AG10803 (cell line): ENCODE results near the gene UGP2.
A peak's percentile ranks its signal among the peaks of the same experiment; 100 is the strongest.

ENCODE experiments used
- DNase-seq: peaks from one replicate; pipeline ENCODE4 v3.0.0; 2010; ENCODE audit warnings: low read depth
- H3K4me3 ChIP-seq: 2 replicates; pipeline ENCODE4 v1.5.1; 2011; ENCODE audit warnings: mild to moderate bottlenecking, low read length, control low read depth
- TF ChIP-seq, protein P1 (sequence below): conservative IDR thresholded peaks from 2 replicates; pipeline ENCODE4 v1.5.1; 2011; ENCODE audit warnings: mild to moderate bottlenecking, low read length, control low read depth, inconsistent platforms

UGP2 gene

DNA sequence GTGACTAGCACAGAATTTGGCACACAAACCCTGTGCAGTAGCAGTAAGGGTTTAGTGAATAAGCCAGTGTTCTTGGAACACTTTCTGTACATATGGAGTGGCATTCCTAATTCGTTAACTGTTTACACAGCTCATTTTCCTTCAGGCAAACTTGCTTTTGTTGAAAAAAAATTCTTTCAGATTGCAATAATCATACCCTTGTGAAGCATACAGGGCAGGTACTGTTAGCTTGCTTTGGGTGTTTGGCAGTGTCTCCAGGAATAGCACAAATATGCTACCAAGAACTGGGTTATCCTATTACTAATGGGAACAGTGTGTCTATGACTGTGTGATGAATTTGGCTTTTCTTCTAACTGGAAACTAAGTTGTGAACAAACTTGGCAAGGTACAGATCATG is 33.4 kb downstream of the UGP2 start:
- DNase-seq = peak; percentile 76

DNA sequence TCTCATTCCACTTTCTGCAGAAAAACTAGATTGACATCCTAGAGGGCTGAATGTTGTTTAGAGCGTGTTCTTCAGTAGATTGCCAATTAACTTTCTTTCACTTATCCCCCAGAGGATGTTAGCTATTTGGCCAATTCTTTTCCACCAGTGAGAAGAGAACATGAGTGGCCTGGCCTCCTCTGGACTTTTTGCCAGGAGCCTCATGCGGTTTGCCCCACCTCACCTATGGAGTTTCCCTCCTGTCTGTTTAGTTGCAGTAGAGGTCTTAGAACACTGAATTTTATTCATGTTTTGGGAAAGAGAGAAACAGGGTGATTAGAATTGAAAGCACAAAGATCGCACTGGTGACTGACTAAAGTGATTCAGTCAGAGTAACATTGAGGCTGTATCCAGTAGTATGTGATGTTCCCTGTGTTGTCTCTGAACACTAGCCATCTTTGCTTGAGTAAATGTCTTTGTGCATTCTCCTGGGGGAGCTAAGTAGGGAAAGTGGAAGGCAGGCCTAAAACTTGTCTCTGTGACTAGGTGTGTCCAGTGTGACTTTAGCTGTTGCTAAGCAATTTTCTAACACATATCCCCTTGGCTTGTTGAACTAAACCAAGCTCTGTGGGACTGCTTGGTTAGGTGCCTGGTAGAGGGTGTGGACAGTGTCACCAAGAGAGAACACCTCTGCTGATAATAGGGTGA is 34.0 kb downstream of the UGP2 start:
- TF ChIP-seq, protein P1, sequence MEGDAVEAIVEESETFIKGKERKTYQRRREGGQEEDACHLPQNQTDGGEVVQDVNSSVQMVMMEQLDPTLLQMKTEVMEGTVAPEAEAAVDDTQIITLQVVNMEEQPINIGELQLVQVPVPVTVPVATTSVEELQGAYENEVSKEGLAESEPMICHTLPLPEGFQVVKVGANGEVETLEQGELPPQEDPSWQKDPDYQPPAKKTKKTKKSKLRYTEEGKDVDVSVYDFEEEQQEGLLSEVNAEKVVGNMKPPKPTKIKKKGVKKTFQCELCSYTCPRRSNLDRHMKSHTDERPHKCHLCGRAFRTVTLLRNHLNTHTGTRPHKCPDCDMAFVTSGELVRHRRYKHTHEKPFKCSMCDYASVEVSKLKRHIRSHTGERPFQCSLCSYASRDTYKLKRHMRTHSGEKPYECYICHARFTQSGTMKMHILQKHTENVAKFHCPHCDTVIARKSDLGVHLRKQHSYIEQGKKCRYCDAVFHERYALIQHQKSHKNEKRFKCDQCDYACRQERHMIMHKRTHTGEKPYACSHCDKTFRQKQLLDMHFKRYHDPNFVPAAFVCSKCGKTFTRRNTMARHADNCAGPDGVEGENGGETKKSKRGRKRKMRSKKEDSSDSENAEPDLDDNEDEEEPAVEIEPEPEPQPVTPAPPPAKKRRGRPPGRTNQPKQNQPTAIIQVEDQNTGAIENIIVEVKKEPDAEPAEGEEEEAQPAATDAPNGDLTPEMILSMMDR = no peak
- DNase-seq = peak; percentile 8
- H3K4me3 ChIP-seq = no peak overlapping the region

More for the DNA sequence above, 33.4 kb downstream of the UGP2 start:
- TF ChIP-seq, protein P1 = no peak
- H3K4me3 ChIP-seq = no peak overlapping the region

DNA sequence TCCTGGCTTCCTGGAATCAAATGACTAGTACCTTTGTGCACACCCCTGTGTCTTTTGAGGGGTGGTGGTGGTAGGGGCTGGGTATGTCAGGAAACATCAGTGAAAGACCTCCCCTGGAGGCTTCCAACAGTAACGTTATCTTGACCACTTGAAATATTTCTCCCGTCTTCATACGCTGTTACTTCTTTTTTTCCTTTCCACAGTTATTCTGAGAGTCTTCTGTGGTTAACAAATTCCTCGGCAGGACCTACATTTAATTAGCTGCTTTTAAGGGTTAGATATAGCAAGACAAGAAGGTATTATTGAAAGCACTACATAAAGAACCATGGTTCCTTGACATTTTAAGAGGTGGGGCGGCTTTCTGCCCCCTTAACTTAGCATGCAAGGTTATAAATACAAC is 34.6 kb downstream of the UGP2 start:
- TF ChIP-seq, protein P1 = no peak
- no peak overlapping the region for H3K4me3 ChIP-seq
- DNase-seq = no peak

DNA sequence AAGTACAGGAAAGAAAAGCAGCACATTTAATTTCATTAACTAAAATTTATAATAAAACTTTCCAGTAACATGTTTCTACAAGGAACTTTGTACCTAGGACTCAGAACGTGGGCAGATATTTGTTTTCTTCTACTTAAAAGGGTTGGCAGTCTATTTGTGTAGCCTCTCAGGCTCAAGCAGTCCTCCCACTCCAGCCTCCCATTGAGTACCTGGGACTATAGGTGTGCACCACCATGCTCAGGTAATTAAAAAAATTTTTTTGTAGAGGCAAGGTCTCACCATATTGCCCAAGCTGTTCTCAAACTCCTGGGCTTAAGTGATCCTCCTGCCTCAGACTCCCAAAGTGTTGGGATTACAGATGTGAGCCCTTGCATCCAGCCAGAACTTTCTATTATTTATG is 36.8 kb downstream of the UGP2 start:
- TF ChIP-seq, protein P1 = no peak
- H3K4me3 ChIP-seq = no peak overlapping the region
- no peak for DNase-seq

DNA sequence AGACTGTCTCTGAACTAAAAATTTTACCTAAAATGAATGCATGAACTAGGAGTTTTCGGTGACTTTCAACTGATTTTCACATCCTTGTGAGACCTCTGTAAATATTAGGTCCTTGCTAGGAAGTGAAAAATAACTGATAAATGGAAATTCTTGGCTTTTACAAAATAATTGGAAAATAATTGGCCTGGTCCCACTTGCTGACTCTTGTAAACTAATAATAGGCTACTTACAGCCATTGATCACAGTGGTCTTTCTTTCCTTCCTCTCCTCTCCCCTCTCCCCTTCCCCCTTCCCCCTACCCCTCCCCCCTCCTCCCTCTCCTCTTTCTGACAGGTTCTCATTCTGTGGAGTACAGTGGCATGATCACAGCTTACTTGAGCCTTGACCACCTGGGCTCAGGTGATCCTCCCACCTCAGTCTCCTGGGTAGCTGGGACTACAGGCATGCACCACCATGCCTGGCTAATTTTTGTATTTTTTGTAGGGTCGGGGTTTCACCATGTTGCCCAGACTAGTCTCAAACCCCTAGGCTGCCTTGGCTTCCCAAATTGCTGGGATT is 38.3 kb downstream of the UGP2 start:
- TF ChIP-seq, protein P1 = no peak
- no peak overlapping the region for H3K4me3 ChIP-seq
- DNase-seq = no peak

DNA sequence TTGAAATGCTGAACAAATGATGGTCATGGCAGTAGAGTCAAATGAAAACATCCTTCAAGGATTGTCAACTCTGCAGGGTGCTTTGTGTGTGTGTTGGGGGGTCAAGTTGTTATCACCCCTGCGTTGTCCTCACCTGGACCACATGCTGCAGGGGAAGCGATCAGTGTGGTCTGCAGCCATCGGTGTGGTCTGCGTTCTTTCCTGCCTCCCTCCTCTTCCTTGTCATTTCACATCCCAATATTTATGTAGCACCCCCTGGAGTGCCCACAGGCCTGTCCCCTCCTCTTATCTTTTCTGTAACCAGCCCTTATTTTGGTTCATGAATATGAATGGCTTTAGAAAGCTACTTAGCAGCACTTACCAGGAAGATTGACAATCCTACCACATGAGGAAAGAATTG is 38.9 kb downstream of the UGP2 start:
- DNase-seq = no peak
- no peak overlapping the region for H3K4me3 ChIP-seq
- TF ChIP-seq, protein P1 = no peak

DNA sequence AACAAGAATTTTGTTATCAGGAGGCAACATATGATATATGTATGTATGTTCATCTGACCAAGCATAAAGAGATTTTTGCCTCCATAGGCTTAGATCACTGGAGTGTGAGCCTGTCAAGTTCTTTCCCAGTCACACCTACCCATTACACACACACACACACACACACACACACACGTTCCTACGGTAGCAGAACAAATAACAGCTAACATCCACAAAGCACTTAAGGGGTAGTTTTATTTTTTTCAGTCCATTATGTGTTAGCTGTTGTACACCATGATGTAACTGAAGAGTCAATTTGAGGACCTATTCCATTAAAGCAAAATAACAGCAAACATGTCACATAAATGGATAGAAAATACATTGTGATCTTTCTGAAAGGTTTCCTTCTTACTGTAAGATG is 39.5 kb downstream of the UGP2 start:
- TF ChIP-seq, protein P1 = no peak
- no peak for DNase-seq
- no peak overlapping the region for H3K4me3 ChIP-seq
